SK-N-SH treated with all-trans-retinoic acid at 6 μM for 48 hours (cell line): ENCODE results near the gene KCNMA1.

Experiments
- ATAC-seq: fragments of 200-7000 bp; cut with Tn5 transposase; 3 replicates; pipeline ENCODE4 v1.9.1; 2020; ENCODE audit warnings: mild to moderate bottlenecking, moderate library complexity
- ARNTL ChIP-seq: fragments of 450-650 bp; formaldehyde crosslinking; IDR thresholded peaks from 2 replicates; pipeline ENCODE4 v1.5.0; 2020; ENCODE audit warnings: low read depth, mild to moderate bottlenecking, moderate library complexity, borderline replicate concordance
- BACH2 ChIP-seq: fragments of 250-450 bp; sonication (Bioruptor Pico); IDR thresholded peaks from 2 replicates; pipeline ENCODE4 v1.9.0; 2021; ENCODE audit warnings: mild to moderate bottlenecking, borderline replicate concordance
- CSDC2 ChIP-seq: fragments of 250-450 bp; sonication (Bioruptor Pico); IDR thresholded peaks from 2 replicates; pipeline ENCODE4 v1.5.0; 2020; ENCODE audit warnings: mild to moderate bottlenecking, moderate library complexity
- ESRRG ChIP-seq: fragments of 250-450 bp; sonication (Bioruptor Pico); IDR thresholded peaks from 2 replicates; pipeline ENCODE4 v1.6.1; 2021; ENCODE audit warnings: mild to moderate bottlenecking
- GLIS3 ChIP-seq: fragments of 250-450 bp; sonication (Bioruptor Pico); IDR thresholded peaks from 2 replicates; pipeline ENCODE4 v1.5.0; 2020; ENCODE audit warnings: mild to moderate bottlenecking, moderate library complexity
- ISL1 ChIP-seq: fragments of 250-450 bp; sonication (Bioruptor Pico); IDR thresholded peaks from 2 replicates; pipeline ENCODE4 v2.1.2; 2022; ENCODE audit warnings: mild to moderate bottlenecking, moderate library complexity
- OSR1 ChIP-seq: fragments of 250-450 bp; sonication (Bioruptor Pico); IDR thresholded peaks from 2 replicates; pipeline ENCODE4 v1.8.0; 2022; ENCODE audit warnings: moderate library complexity, mild to moderate bottlenecking, inconsistent platforms
- POU6F1 ChIP-seq: fragments of 250-450 bp; sonication (Bioruptor Pico); IDR thresholded peaks from 2 replicates; pipeline ENCODE4 v1.8.0; 2021; ENCODE audit warnings: low read depth, mild to moderate bottlenecking, moderate library complexity, borderline replicate concordance
- PPARA ChIP-seq: fragments of 250-450 bp; sonication (Bioruptor Pico); IDR thresholded peaks from 2 replicates; pipeline ENCODE4 v1.5.0; 2020; ENCODE audit warnings: mild to moderate bottlenecking, borderline replicate concordance
- RARB ChIP-seq: fragments of 250-450 bp; sonication (Bioruptor Pico); IDR thresholded peaks from 2 replicates; pipeline ENCODE4 v1.8.0; 2021; ENCODE audit warnings: mild to moderate bottlenecking, moderate library complexity
- TCF4 ChIP-seq: fragments of 250-450 bp; sonication (Bioruptor Pico); IDR thresholded peaks from 2 replicates; pipeline ENCODE4 v1.8.0; 2021; ENCODE audit warnings: mild to moderate bottlenecking, moderate library complexity, borderline replicate concordance
- TSHZ2 ChIP-seq: fragments of 250-450 bp; sonication (Bioruptor Pico); IDR thresholded peaks from 2 replicates; pipeline ENCODE4 v1.5.0; 2020; ENCODE audit warnings: mild to moderate bottlenecking, moderate library complexity
- ZC3H10 ChIP-seq: fragments of 250-450 bp; sonication (Bioruptor Pico); IDR thresholded peaks from 2 replicates; pipeline ENCODE4 v1.5.1; 2021; ENCODE audit warnings: mild to moderate bottlenecking, moderate library complexity
- ZFP3 ChIP-seq: fragments of 250-450 bp; sonication (Bioruptor Pico); IDR thresholded peaks from 2 replicates; pipeline ENCODE4 v1.5.0; 2020; ENCODE audit warnings: mild to moderate bottlenecking, moderate library complexity
- ZFP30 ChIP-seq: fragments of 450-650 bp; formaldehyde crosslinking; IDR thresholded peaks from 2 replicates; pipeline ENCODE4 v1.5.0; 2022; ENCODE audit warnings: mild to moderate bottlenecking, moderate library complexity
- ZNF565 ChIP-seq: fragments of 450-650 bp; formaldehyde crosslinking; conservative IDR thresholded peaks from 2 replicates; pipeline ENCODE4 v1.5.0; 2020; ENCODE audit warnings: low read depth, mild to moderate bottlenecking, moderate library complexity
- ZNF70 ChIP-seq: fragments of 450-650 bp; formaldehyde crosslinking; IDR thresholded peaks from 2 replicates; pipeline ENCODE4 v1.5.0; 2020; ENCODE audit warnings: mild to moderate bottlenecking, moderate library complexity
- ZNF8 ChIP-seq: fragments of 450-650 bp; formaldehyde crosslinking; IDR thresholded peaks from 2 replicates; pipeline ENCODE4 v1.5.0; 2020; ENCODE audit warnings: mild to moderate bottlenecking, moderate library complexity
- TF ChIP-seq, protein P1 (sequence below): fragments of 250-450 bp; sonication (Bioruptor Pico); IDR thresholded peaks from 2 replicates; pipeline ENCODE4 v1.8.0; 2020; ENCODE audit warnings: mild to moderate bottlenecking, moderate library complexity, borderline replicate concordance
- TF ChIP-seq, protein P2 (sequence below): fragments of 250-450 bp; sonication (Bioruptor Pico); IDR thresholded peaks from 2 replicates; pipeline ENCODE4 v1.5.1; 2021; ENCODE audit warnings: mild to moderate bottlenecking, moderate library complexity
- TF ChIP-seq, protein P3 (sequence below): fragments of 250-450 bp; sonication (Bioruptor Pico); IDR thresholded peaks from 2 replicates; pipeline ENCODE4 v1.5.1; 2020; ENCODE audit warnings: low read depth, mild to moderate bottlenecking, moderate library complexity

The KCNMA1 gene

GRCh38 chr10:77291596-77292505, 345.8 kb downstream of the KCNMA1 start:
- ATAC-seq: peak; percentile 6; the same call in 1 of the 3 replicates
- TF ChIP-seq TSHZ2 (no peak), ISL1 (CRISPR knock-in tag) (no peak), CSDC2 (CRISPR knock-in tag) (no peak), ESRRG (CRISPR knock-in tag) (no peak), ZC3H10 (CRISPR knock-in tag) (no peak), POU6F1 (CRISPR knock-in tag) (no peak), RARB (CRISPR knock-in tag) (no peak), OSR1 (CRISPR knock-in tag) (no peak), ZNF565 (CRISPR knock-in tag) (no peak), ZNF70 (CRISPR knock-in tag) (no peak), ARNTL (CRISPR knock-in tag) (no peak)

- TF ChIP-seq BACH2: no peak
- peak; percentile 45; the same call in 1 of the 2 replicates for TF ChIP-seq ISL1 (CRISPR knock-in tag)
- TF ChIP-seq ARNTL (CRISPR knock-in tag): no peak
- no peak for TF ChIP-seq ESRRG (CRISPR knock-in tag)
- peak; percentile 82 for ATAC-seq
Observed at GRCh38 chr10:77290528-77291155, 347.0 kb downstream of the KCNMA1 start.

- ATAC-seq: peak; percentile 50
- TF ChIP-seq, protein P1, sequence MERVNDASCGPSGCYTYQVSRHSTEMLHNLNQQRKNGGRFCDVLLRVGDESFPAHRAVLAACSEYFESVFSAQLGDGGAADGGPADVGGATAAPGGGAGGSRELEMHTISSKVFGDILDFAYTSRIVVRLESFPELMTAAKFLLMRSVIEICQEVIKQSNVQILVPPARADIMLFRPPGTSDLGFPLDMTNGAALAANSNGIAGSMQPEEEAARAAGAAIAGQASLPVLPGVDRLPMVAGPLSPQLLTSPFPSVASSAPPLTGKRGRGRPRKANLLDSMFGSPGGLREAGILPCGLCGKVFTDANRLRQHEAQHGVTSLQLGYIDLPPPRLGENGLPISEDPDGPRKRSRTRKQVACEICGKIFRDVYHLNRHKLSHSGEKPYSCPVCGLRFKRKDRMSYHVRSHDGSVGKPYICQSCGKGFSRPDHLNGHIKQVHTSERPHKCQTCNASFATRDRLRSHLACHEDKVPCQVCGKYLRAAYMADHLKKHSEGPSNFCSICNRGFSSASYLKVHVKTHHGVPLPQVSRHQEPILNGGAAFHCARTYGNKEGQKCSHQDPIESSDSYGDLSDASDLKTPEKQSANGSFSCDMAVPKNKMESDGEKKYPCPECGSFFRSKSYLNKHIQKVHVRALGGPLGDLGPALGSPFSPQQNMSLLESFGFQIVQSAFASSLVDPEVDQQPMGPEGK (CRISPR knock-in tag): no peak
- TF ChIP-seq ESRRG (CRISPR knock-in tag) (peak; percentile 58; the same call in 1 of the 2 replicates), TCF4 (peak; percentile 75), ISL1 (CRISPR knock-in tag) (peak; percentile 66)
Observed at GRCh38 chr10:77289790-77290189, 347.8 kb downstream of the KCNMA1 start.

DNA sequence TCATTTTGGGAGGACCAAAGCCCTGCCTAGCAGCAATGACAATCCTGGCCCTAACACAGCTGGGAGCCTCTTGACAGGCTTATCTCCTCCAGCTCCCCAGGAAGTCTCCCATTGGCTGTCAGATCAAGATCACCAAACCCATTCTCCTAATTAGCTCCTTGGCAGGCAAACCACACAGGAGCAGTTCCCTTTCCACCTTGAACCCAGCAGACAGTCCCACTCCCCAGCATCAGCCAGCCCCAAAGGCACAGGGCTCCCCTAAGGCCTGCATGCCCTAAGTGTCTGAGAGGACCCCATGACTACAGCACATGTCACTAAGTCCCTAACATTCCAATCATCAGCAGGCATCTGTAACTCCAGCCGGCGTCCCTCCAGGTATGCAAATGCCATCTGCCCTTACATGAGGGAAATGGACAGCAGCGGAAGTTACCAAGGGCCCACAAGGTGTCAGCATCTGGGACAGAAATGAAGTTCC, 348.5 kb downstream of the KCNMA1 start:
- no peak for ATAC-seq
- no peak for TF ChIP-seq PPARA (CRISPR knock-in tag)
- TF ChIP-seq, protein P1 (CRISPR knock-in tag): no peak
- no peak for TF ChIP-seq ZFP3 (CRISPR knock-in tag)
- no peak for TF ChIP-seq ZFP30
- no peak for TF ChIP-seq ZC3H10 (CRISPR knock-in tag)
- TF ChIP-seq, protein P2, sequence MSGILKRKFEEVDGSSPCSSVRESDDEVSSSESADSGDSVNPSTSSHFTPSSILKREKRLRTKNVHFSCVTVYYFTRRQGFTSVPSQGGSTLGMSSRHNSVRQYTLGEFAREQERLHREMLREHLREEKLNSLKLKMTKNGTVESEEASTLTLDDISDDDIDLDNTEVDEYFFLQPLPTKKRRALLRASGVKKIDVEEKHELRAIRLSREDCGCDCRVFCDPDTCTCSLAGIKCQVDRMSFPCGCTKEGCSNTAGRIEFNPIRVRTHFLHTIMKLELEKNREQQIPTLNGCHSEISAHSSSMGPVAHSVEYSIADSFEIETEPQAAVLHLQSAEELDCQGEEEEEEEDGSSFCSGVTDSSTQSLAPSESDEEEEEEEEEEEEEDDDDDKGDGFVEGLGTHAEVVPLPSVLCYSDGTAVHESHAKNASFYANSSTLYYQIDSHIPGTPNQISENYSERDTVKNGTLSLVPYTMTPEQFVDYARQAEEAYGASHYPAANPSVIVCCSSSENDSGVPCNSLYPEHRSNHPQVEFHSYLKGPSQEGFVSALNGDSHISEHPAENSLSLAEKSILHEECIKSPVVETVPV (CRISPR knock-in tag): no peak
- no peak for TF ChIP-seq POU6F1 (CRISPR knock-in tag)
- no peak for TF ChIP-seq ZNF8 (CRISPR knock-in tag)
- no peak for TF ChIP-seq OSR1 (CRISPR knock-in tag)
- TF ChIP-seq GLIS3 (CRISPR knock-in tag): no peak
- no peak for TF ChIP-seq ZNF565 (CRISPR knock-in tag)
- TF ChIP-seq, protein P3, sequence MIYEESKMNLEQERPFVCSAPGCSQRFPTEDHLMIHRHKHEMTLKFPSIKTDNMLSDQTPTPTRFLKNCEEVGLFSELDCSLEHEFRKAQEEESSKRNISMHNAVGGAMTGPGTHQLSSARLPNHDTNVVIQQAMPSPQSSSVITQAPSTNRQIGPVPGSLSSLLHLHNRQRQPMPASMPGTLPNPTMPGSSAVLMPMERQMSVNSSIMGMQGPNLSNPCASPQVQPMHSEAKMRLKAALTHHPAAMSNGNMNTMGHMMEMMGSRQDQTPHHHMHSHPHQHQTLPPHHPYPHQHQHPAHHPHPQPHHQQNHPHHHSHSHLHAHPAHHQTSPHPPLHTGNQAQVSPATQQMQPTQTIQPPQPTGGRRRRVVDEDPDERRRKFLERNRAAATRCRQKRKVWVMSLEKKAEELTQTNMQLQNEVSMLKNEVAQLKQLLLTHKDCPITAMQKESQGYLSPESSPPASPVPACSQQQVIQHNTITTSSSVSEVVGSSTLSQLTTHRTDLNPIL (CRISPR knock-in tag): no peak
- no peak for TF ChIP-seq ISL1 (CRISPR knock-in tag)
- TF ChIP-seq CSDC2 (CRISPR knock-in tag): no peak
